Thyroid gland (tissue), 4 donors: ENCODE results near the gene KANSL1L.

Experiments
- POLR2A ChIP-seq, 2 donors: fragments of 450-650 bp; IDR thresholded peaks; one replicate each; pipeline ENCODE4 v1.6.1; 2017; ENCODE audit warnings: antibody characterized with exemption in 2 of 2, mild to moderate bottlenecking in 2 of 2, moderate library complexity in 1 of 2
- TF ChIP-seq, protein P1 (sequence below), 6 experiments: fragments of 200-600 bp in 3 of 6; fragments of 450-650 bp in 3 of 6; sonication (generic) in 3 of 6; IDR thresholded peaks; one replicate each; pipeline ENCODE4 v1.5.1; 2016 to 2019; ENCODE audit warnings: antibody characterized with exemption in 6 of 6, mild to moderate bottlenecking in 2 of 6, inconsistent platforms in 1 of 6, moderate library complexity in 1 of 6

DNA sequence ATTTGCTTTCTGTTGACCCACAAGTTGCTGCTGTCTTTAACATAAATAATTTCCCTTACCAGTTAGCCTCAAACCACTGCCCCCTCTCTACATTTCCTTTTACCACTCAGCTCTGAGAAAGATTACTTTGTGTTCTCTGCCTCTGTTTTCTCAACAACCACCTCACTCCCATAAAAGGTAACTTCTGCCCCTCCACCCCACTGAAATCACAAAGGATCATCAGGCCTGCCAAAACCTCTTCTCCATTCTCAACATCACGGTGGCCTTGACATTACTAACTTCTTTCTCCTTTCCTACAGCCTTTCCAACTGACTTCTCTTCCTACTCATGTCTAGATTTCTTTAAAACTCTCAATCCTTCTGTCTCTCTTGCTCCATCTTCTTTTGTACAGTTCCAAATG is 43.9 kb upstream of the KANSL1L start:
- TF ChIP-seq, protein P1, sequence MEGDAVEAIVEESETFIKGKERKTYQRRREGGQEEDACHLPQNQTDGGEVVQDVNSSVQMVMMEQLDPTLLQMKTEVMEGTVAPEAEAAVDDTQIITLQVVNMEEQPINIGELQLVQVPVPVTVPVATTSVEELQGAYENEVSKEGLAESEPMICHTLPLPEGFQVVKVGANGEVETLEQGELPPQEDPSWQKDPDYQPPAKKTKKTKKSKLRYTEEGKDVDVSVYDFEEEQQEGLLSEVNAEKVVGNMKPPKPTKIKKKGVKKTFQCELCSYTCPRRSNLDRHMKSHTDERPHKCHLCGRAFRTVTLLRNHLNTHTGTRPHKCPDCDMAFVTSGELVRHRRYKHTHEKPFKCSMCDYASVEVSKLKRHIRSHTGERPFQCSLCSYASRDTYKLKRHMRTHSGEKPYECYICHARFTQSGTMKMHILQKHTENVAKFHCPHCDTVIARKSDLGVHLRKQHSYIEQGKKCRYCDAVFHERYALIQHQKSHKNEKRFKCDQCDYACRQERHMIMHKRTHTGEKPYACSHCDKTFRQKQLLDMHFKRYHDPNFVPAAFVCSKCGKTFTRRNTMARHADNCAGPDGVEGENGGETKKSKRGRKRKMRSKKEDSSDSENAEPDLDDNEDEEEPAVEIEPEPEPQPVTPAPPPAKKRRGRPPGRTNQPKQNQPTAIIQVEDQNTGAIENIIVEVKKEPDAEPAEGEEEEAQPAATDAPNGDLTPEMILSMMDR (IDR thresholded peaks at IDR 0.05), result peak in 1 of 6 experiments; percentile 27
- TF ChIP-seq POLR2A (IDR thresholded peaks at IDR 0.05), result peak in 1 of 2 donors; percentile 73
